MM.1S (cell line): ENCODE measurements around the gene XCR1.

Experiments
- DNase-seq: peaks from one replicate; pipeline ENCODE4 v3.0.0-alpha.2; 2015
- H2AFZ ChIP-seq: fragments of 300-600 bp; sonication (generic); 2 replicates; pipeline ENCODE4 v1.6.0; 2016; ENCODE audit warnings: antibody characterized with exemption, low read length
- H3F3A ChIP-seq: fragments of 300-600 bp; sonication (generic); 2 replicates; pipeline ENCODE4 v1.6.1; 2016; ENCODE audit warnings: mild to moderate bottlenecking, antibody characterized with exemption, low read length, moderate library complexity, mixed read lengths; ENCODE audit not compliant: insufficient read depth
- H3K27ac ChIP-seq: fragments of 300-600 bp; sonication (generic); 2 replicates; pipeline ENCODE4 v1.5.1; 2016; ENCODE audit warnings: mild to moderate bottlenecking, low read length
- H3K27me3 ChIP-seq: fragments of 300-600 bp; sonication (generic); replicated peaks from 2 replicates; pipeline ENCODE4 v1.6.0; 2016; ENCODE audit warnings: low read length; ENCODE audit not compliant: insufficient read depth
- H3K36me3 ChIP-seq: fragments of 300-600 bp; sonication (generic); replicated peaks from 2 replicates; pipeline ENCODE4 v1.6.1; 2016; ENCODE audit warnings: mild to moderate bottlenecking, low read length, mixed read lengths; ENCODE audit not compliant: insufficient read depth
- H3K4me1 ChIP-seq: fragments of 300-600 bp; sonication (generic); 2 replicates; pipeline ENCODE4 v1.6.1; 2016; ENCODE audit warnings: low read length, mixed read lengths
- H3K4me2 ChIP-seq: fragments of 300-600 bp; sonication (generic); 2 replicates; pipeline ENCODE4 v1.6.0; 2016; ENCODE audit warnings: low read depth, low read length
- H3K4me3 ChIP-seq: fragments of 300-600 bp; sonication (generic); 2 replicates; pipeline ENCODE4 v1.5.1; 2016; ENCODE audit warnings: low read length, mixed read lengths
- H3K79me2 ChIP-seq: fragments of 300-600 bp; sonication (generic); 2 replicates; pipeline ENCODE4 v1.6.1; 2016; ENCODE audit warnings: mixed run types, low read length, mixed read lengths
- H3K9ac ChIP-seq: fragments of 300-600 bp; sonication (generic); 2 replicates; pipeline ENCODE4 v1.6.1; 2016; ENCODE audit warnings: low read length, mixed read lengths
- H3K9me2 ChIP-seq: fragments of 300-600 bp; sonication (generic); replicated peaks from 2 replicates; pipeline ENCODE4 v1.6.1; 2016; ENCODE audit warnings: mild to moderate bottlenecking, low read length, mixed read lengths; ENCODE audit not compliant: insufficient read depth
- H3K9me3 ChIP-seq: fragments of 300-600 bp; sonication (generic); replicated peaks from 2 replicates; pipeline ENCODE4 v1.6.1; 2016; ENCODE audit warnings: mild to moderate bottlenecking, low read length, mixed read lengths; ENCODE audit not compliant: insufficient read depth
- H4K20me1 ChIP-seq: fragments of 300-600 bp; sonication (generic); 2 replicates; pipeline ENCODE4 v1.6.1; 2016; ENCODE audit warnings: mild to moderate bottlenecking, low read length, moderate library complexity, mixed read lengths; ENCODE audit not compliant: insufficient read depth
- CTCF ChIP-seq: fragments of 300-600 bp; sonication (generic); IDR thresholded peaks from 2 replicates; pipeline ENCODE4 v1.5.1; 2016; ENCODE audit warnings: antibody characterized with exemption, low read length, mixed read lengths
- EZH2 ChIP-seq: fragments of 300-600 bp; sonication (generic); optimal IDR thresholded peaks from 2 replicates; pipeline ENCODE3; 2017; ENCODE audit warnings: low read depth, mild to moderate bottlenecking, antibody characterized with exemption, low read length, mixed read lengths
- EZH2phosphoT487 ChIP-seq: fragments of 300-600 bp; sonication (generic); IDR thresholded peaks from 2 replicates; pipeline ENCODE4 v1.6.1; 2018; ENCODE audit warnings: antibody characterized with exemption, low read length

XCR1 gene

GRCh38 chr3:45983770-45984169 lies 43.5 kb downstream of the XCR1 start:
- Histone ChIP-seq H3K4me2 (no peak overlapping the region), H3K9ac (no peak overlapping the region), H3F3A (peaks cover 10% of the 10 kb centered on the region), H3K27me3 (no peaks in the 10 kb centered on the region), H3K9me3 (no peaks in the 10 kb centered on the region), H2AFZ (no peak overlapping the region), H3K36me3 (no peaks in the 10 kb centered on the region), H3K79me2 (no peaks in the 10 kb centered on the region), H4K20me1 (no peaks in the 10 kb centered on the region), H3K4me3 (no peak overlapping the region), H3K9me2 (no peaks in the 10 kb centered on the region), H3K4me1 (peaks cover 21% of the 10 kb centered on the region), H3K27ac (no peak overlapping the region)
- TF ChIP-seq CTCF (no peak), EZH2 (no peak), EZH2phosphoT487 (no peak)
- no peak for DNase-seq

GRCh38 chr3:45981346-45982074 lies 45.8 kb downstream of the XCR1 start:
- Histone ChIP-seq H3K79me2 (no peaks in the 10 kb centered on the region), H3K9me3 (no peaks in the 10 kb centered on the region), H3K36me3 (no peaks in the 10 kb centered on the region), H2AFZ (no peak overlapping the region), H3K9ac (no peak overlapping the region), H4K20me1 (no peaks in the 10 kb centered on the region), H3K9me2 (no peaks in the 10 kb centered on the region), H3F3A (peaks cover 26% of the 10 kb centered on the region), H3K4me1 (peaks cover 40% of the 10 kb centered on the region), H3K4me3 (no peak overlapping the region), H3K27ac (no peak overlapping the region), H3K4me2 (no peak overlapping the region), H3K27me3 (no peaks in the 10 kb centered on the region)
- TF ChIP-seq EZH2phosphoT487: no peak
- TF ChIP-seq CTCF: no peak
- TF ChIP-seq EZH2: no peak
- no peak for DNase-seq

GRCh38 chr3:45980819-45981218 lies 46.5 kb downstream of the XCR1 start:
- no peaks in the 10 kb centered on the region for H3K36me3 ChIP-seq
- H3K79me2 ChIP-seq: no peaks in the 10 kb centered on the region
- no peak overlapping the region for H3K4me2 ChIP-seq
- no peaks in the 10 kb centered on the region for H3K27me3 ChIP-seq
- peaks cover 47% of the 10 kb centered on the region for H3K4me1 ChIP-seq
- no peaks in the 10 kb centered on the region for H3K9me3 ChIP-seq
- H3K9me2 ChIP-seq: no peaks in the 10 kb centered on the region
- TF ChIP-seq EZH2phosphoT487: no peak
- TF ChIP-seq CTCF: no peak
- no peak for TF ChIP-seq EZH2
- no peak overlapping the region for H2AFZ ChIP-seq
- H3F3A ChIP-seq: peaks cover 26% of the 10 kb centered on the region
- no peak overlapping the region for H3K9ac ChIP-seq
- H4K20me1 ChIP-seq: no peaks in the 10 kb centered on the region
- no peak overlapping the region for H3K27ac ChIP-seq
- DNase-seq: no peak
- H3K4me3 ChIP-seq: no peak overlapping the region
